ENCODE measurements around the gene KIF12.

DNA sequence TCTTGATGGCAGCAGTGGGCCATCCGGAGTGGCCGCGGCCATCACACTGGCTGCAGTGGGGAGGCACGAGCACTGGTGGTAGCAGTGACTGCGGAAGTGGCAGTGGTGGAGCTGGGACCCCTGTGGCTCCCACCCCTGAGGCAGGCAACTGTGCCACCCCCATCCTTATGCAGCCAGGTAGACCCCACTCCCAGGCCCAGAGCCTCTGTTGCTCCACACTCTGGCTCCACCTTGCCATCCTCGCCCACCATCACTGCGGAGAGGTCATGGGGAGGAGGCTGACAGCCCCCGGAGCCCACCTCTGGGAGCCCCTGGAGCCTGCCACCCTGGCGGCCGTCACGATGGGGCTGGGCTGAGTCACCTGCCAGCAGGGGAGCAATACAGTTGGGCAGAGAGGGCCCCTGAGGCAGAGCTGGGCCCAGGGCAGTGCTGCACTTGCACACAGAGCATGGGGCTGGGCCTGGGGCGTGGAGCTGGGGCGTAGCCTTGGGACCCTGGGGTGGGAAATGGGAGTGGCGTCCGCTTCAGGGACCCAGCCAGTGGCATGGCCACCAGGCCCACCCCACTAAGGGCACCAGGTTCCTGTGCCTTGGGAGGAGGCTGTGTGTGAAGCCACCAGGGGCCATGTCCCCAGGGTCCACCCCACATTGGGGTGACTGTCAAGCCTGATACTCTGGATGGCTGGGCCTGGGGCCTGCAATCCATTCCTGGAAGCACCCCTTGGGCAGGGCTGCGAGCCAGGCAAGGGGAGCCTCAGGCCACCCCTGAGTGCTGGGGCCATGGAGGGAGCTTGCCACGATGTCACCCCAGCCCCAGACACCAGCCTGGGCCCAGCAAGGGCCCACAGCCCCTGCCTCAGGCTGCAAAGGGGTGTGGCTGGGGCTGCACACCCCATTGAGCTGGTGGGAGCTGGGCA is 28.6 kb downstream of the KIF12 start:
- TF ChIP-seq EZH2 (IDR thresholded peaks at IDR 0.05; ENCODE audit: low read depth) (no peak), CTCF (conservative IDR thresholded peaks at IDR 0.05) (no peak)

Data from PC-9 (cell line).